Measurements from ENCODE around the gene LIPA. TPM values are rescaled to one million over a fixed set of nuclear protein-coding genes. Genes with fewer than 3 reads are reported as not detected.

The LIPA gene
- total and polyA plus RNA-seq, 9 of the 15 experiments (the other 6 are each of a cell fraction or from before 2014, with no cell fraction given) = 0.07 to 0.40 (median 0.15) TPM; not detected in 1

DNA sequence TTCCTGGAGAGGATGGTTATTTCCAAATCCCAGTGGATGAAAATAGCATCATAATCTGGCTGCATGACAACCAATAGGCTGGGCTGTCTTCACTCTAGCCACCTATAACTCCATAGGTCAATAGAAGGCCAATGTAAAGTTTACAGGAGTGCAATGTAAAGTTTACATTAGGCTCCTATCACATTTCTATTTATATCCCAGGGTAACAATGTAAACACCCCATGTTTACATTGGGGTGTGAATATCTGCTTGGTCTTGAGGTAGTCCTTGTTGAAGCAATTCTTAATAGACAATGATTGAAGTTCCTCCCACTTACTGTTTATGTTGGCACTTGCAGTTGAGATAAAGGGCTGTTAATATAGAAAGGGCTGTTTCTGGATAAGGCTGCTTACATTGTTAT lies 65.9 kb downstream of the LIPA start:
- TF ChIP-seq, protein P1, sequence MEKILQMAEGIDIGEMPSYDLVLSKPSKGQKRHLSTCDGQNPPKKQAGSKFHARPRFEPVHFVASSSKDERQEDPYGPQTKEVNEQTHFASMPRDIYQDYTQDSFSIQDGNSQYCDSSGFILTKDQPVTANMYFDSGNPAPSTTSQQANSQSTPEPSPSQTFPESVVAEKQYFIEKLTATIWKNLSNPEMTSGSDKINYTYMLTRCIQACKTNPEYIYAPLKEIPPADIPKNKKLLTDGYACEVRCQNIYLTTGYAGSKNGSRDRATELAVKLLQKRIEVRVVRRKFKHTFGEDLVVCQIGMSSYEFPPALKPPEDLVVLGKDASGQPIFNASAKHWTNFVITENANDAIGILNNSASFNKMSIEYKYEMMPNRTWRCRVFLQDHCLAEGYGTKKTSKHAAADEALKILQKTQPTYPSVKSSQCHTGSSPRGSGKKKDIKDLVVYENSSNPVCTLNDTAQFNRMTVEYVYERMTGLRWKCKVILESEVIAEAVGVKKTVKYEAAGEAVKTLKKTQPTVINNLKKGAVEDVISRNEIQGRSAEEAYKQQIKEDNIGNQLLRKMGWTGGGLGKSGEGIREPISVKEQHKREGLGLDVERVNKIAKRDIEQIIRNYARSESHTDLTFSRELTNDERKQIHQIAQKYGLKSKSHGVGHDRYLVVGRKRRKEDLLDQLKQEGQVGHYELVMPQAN (IDR thresholded peaks at IDR 0.05; ENCODE audit: borderline replicate concordance) = no peak
- TF ChIP-seq, protein P2, sequence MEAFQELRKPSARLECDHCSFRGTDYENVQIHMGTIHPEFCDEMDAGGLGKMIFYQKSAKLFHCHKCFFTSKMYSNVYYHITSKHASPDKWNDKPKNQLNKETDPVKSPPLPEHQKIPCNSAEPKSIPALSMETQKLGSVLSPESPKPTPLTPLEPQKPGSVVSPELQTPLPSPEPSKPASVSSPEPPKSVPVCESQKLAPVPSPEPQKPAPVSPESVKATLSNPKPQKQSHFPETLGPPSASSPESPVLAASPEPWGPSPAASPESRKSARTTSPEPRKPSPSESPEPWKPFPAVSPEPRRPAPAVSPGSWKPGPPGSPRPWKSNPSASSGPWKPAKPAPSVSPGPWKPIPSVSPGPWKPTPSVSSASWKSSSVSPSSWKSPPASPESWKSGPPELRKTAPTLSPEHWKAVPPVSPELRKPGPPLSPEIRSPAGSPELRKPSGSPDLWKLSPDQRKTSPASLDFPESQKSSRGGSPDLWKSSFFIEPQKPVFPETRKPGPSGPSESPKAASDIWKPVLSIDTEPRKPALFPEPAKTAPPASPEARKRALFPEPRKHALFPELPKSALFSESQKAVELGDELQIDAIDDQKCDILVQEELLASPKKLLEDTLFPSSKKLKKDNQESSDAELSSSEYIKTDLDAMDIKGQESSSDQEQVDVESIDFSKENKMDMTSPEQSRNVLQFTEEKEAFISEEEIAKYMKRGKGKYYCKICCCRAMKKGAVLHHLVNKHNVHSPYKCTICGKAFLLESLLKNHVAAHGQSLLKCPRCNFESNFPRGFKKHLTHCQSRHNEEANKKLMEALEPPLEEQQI (IDR thresholded peaks at IDR 0.05) = no peak
- no peak for TF ChIP-seq HNRNPK (IDR thresholded peaks at IDR 0.05; ENCODE audit: low read depth, low read length, poor library complexity, severe bottlenecking)
- H3K4me2 ChIP-seq (ENCODE audit: insufficient read depth, low read length) = no peak overlapping the region
- ATAC-seq (no peak), DNase-seq (ENCODE audit: extremely low read depth in 1 of 4, low spot score in 3 of 4) (no peak), FAIRE-seq (no peak)
- H3K27me3 ChIP-seq (ENCODE audit: control insufficient read depth in 2 of 2, insufficient read depth in 2 of 2, low read length in 2 of 2) = no peaks in the 10 kb centered on the region
- POLR2A ChIA-PET = no interaction called here
- BruUV-seq (replicated peaks) = no TSS peak
- H3K4me1 ChIP-seq (replicated peaks in 1 of 2; ENCODE audit: control insufficient read depth in 2 of 2, insufficient read depth in 2 of 2, low read length in 2 of 2) = no peaks in the 10 kb centered on the region
- no peaks in the 10 kb centered on the region for H3K9me3 ChIP-seq (replicated peaks; ENCODE audit: control insufficient read depth, insufficient read depth, low read depth, low read length)
- H4K20me1 ChIP-seq (replicated peaks; ENCODE audit: control insufficient read depth, insufficient read depth, low read length) = no peaks in the 10 kb centered on the region
- H3K9me1 ChIP-seq (ENCODE audit: control insufficient read depth, insufficient read depth, low read length) = no peaks in the 10 kb centered on the region
- intact Hi-C loops (cut with micrococcal nuclease) = no loop called here
- H3K36me3 ChIP-seq (ENCODE audit: control insufficient read depth, insufficient read depth, low read length) = no peaks in the 10 kb centered on the region
- no peaks in the 10 kb centered on the region for H3K79me2 ChIP-seq (ENCODE audit: control insufficient read depth, insufficient read depth, low read length)
- H2AFZ ChIP-seq (ENCODE audit: low read depth, low read length) = no peak overlapping the region
- no peak overlapping the region for H3K27ac ChIP-seq (ENCODE audit: extremely low read depth, low read depth, low read length)
- H3K9ac ChIP-seq (ENCODE audit: insufficient read depth in 1 of 2, low read depth in 2 of 2, low read length in 2 of 2) = no peak overlapping the region
- CTCF ChIA-PET (ENCODE audit: low intra/inter-chr PET ratio) = no interaction called here
- in situ Hi-C loops (cut with MboI) = no loop called here
- no peak overlapping the region for H3K4me3 ChIP-seq

All from K562 (cell line).